ENCODE data around the gene TYW1. TPM values are rescaled to one million over a fixed set of nuclear protein-coding genes. Genes with fewer than 3 reads are reported as not detected.
A peak's percentile ranks its signal among the peaks of the same experiment; 100 is the strongest.
"Not testable (repeated sequence)": the region's sequence is repeated elsewhere in the genome, so short reads cannot be mapped to it uniquely, and the experiment has no call there.

The TYW1 gene
- total RNA-seq, 1 donor from 2014 or later, result 11.1 TPM

DNA sequence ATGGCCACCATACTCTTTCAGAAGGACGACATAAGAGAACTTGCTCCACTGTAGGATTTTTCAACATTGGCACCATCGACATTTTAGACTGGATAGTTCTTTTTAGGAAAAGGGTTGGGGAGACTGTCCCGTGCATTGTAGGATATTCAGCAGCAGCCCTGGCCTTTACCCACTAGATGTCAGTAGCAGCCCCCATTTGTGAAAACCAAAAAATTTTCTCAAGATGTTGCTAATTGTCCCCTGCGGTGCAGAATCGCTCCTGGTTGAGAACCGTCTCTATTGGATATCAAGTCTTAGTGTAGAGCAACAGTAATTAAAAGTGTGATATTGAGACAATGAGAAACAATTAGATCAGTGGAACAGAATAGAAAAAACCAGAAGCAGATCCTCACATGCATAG, 180.1 kb downstream of the TYW1 start:
- H3K27me3 ChIP-seq (ENCODE audit: low read depth); H3K9me3 ChIP-seq (replicated peaks); H3K4me3 ChIP-seq; DNase-seq; H3K36me3 ChIP-seq; intact Hi-C loops (cut with micrococcal nuclease); H3K4me1 ChIP-seq; H3K27ac ChIP-seq (replicated peaks): not testable (repeated sequence)
- TF ChIP-seq, protein P1, sequence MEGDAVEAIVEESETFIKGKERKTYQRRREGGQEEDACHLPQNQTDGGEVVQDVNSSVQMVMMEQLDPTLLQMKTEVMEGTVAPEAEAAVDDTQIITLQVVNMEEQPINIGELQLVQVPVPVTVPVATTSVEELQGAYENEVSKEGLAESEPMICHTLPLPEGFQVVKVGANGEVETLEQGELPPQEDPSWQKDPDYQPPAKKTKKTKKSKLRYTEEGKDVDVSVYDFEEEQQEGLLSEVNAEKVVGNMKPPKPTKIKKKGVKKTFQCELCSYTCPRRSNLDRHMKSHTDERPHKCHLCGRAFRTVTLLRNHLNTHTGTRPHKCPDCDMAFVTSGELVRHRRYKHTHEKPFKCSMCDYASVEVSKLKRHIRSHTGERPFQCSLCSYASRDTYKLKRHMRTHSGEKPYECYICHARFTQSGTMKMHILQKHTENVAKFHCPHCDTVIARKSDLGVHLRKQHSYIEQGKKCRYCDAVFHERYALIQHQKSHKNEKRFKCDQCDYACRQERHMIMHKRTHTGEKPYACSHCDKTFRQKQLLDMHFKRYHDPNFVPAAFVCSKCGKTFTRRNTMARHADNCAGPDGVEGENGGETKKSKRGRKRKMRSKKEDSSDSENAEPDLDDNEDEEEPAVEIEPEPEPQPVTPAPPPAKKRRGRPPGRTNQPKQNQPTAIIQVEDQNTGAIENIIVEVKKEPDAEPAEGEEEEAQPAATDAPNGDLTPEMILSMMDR (IDR thresholded peaks at IDR 0.05; ENCODE audit: borderline replicate concordance), result peak; percentile 46

- H3K36me3 ChIP-seq; H3K4me1 ChIP-seq; H3K9me3 ChIP-seq (replicated peaks); H3K27ac ChIP-seq (replicated peaks); H3K4me3 ChIP-seq; intact Hi-C loops (cut with micrococcal nuclease); H3K27me3 ChIP-seq (ENCODE audit: low read depth); DNase-seq: not testable (repeated sequence)
These were observed 182.5 kb downstream of the TYW1 start for GRCh38 chr7:67178915-67179688.

- H3K4me1 ChIP-seq; H3K4me3 ChIP-seq; H3K27me3 ChIP-seq (ENCODE audit: low read depth); H3K9me3 ChIP-seq (replicated peaks); intact Hi-C loops (cut with micrococcal nuclease); H3K36me3 ChIP-seq: not testable (repeated sequence)
- peak overlapping the region; percentile 38 for H3K27ac ChIP-seq (replicated peaks)
- DNase-seq, result peak; percentile 29
These were observed 186.5 kb downstream of the TYW1 start for GRCh38 chr7:67182956-67183750.

- DNase-seq; H3K4me3 ChIP-seq; H3K36me3 ChIP-seq; H3K9me3 ChIP-seq (replicated peaks); H3K4me1 ChIP-seq; H3K27me3 ChIP-seq (ENCODE audit: low read depth); intact Hi-C loops (cut with micrococcal nuclease): not testable (repeated sequence)
- H3K27ac ChIP-seq (replicated peaks), result peak overlapping the region; percentile 56
These were observed 188.5 kb downstream of the TYW1 start for GRCh38 chr7:67184912-67185659.

DNA sequence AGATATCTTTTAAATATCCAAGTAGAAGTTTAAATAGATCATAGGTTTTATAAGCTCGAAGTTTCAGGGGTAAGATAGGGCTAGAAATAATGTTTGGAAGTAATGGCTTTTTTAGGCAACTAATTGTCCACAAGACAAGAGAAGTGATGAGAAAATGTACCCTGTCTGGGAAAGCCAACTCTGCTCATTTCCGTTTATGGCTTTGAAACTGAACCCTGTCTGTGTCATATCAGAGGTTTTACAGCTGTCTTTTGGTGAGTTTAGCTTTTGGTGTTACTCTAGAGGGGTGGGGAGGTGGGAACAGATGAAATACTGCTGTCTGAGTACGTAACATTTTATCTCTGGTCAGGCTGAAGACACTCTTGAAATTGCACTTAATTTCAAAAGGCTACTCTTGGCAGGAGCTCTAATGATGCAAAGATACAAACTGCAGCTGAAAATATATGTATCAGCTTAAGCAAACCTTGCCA, 189.1 kb downstream of the TYW1 start:
- H3K27ac ChIP-seq (replicated peaks), result peak overlapping the region; percentile 56
- intact Hi-C loops (cut with micrococcal nuclease); H3K36me3 ChIP-seq; H3K4me3 ChIP-seq; DNase-seq; H3K27me3 ChIP-seq (ENCODE audit: low read depth); H3K4me1 ChIP-seq; H3K9me3 ChIP-seq (replicated peaks): not testable (repeated sequence)

- H3K27ac ChIP-seq (replicated peaks); H3K36me3 ChIP-seq; H3K4me1 ChIP-seq; intact Hi-C loops (cut with micrococcal nuclease); H3K4me3 ChIP-seq; H3K27me3 ChIP-seq (ENCODE audit: low read depth); DNase-seq; H3K9me3 ChIP-seq (replicated peaks): not testable (repeated sequence)
These were observed 192.5 kb downstream of the TYW1 start for GRCh38 chr7:67189160-67189559.

GRCh38 chr7:67189801-67190465, 193.3 kb downstream of the TYW1 start:
- H3K27me3 ChIP-seq (ENCODE audit: low read depth); DNase-seq; H3K27ac ChIP-seq (replicated peaks); intact Hi-C loops (cut with micrococcal nuclease); H3K4me1 ChIP-seq; H3K4me3 ChIP-seq; H3K36me3 ChIP-seq; H3K9me3 ChIP-seq (replicated peaks): not testable (repeated sequence)

GRCh38 chr7:67191002-67191720, 194.5 kb downstream of the TYW1 start:
- H3K4me3 ChIP-seq; H3K36me3 ChIP-seq; intact Hi-C loops (cut with micrococcal nuclease); H3K27ac ChIP-seq (replicated peaks); H3K9me3 ChIP-seq (replicated peaks); DNase-seq; H3K27me3 ChIP-seq (ENCODE audit: low read depth); H3K4me1 ChIP-seq: not testable (repeated sequence)

- H3K4me1 ChIP-seq; H3K9me3 ChIP-seq (replicated peaks); H3K4me3 ChIP-seq; intact Hi-C loops (cut with micrococcal nuclease); H3K27me3 ChIP-seq (ENCODE audit: low read depth); DNase-seq: not testable (repeated sequence)
- Histone ChIP-seq H3K36me3 (peaks cover 12% of the 10 kb centered on the region), H3K27ac (replicated peaks) (peak overlapping the region; percentile 30)
These were observed 195.6 kb downstream of the TYW1 start for GRCh38 chr7:67192123-67192702.

DNA sequence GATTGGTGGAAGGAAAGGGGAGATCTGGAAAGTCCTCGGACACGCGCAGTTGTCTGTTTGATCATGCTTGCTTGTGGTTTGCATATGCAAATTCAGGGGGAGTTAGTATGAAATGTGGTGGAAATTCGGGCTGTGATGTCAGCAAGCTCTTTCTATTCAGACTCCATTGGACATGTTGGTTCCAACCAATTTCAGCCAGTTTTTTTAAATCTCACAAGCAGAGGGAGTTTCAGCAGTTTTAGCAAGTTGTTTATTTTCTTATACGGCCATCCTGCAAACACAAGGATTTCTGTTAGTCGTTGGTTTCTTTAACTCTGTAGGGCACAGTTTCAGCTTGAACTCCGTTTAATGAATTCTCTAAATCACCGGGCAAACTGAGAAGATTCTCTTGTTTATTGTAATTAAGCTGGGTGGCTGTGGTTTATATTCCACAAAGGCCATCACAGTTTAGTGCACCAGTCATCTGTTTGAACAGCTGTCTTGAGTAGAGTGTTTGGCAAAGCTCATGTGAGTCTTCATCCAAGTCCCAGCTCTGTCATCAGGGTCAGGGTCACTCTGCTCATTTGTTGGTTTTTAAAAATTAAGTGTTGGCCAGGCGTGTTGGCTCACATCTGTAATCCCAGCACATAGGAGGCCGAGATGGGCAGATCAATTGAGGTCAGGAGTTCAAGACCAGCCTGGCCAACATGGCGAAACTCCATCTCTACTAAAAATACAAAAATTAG, 196.4 kb downstream of the TYW1 start:
- H3K27me3 ChIP-seq (ENCODE audit: low read depth); intact Hi-C loops (cut with micrococcal nuclease); H3K9me3 ChIP-seq (replicated peaks); H3K4me3 ChIP-seq; H3K4me1 ChIP-seq: not testable (repeated sequence)
- DNase-seq, result peak; percentile 23
- H3K27ac ChIP-seq (replicated peaks), result peak overlapping the region; percentile 30
- peaks cover 12% of the 10 kb centered on the region for H3K36me3 ChIP-seq

DNA sequence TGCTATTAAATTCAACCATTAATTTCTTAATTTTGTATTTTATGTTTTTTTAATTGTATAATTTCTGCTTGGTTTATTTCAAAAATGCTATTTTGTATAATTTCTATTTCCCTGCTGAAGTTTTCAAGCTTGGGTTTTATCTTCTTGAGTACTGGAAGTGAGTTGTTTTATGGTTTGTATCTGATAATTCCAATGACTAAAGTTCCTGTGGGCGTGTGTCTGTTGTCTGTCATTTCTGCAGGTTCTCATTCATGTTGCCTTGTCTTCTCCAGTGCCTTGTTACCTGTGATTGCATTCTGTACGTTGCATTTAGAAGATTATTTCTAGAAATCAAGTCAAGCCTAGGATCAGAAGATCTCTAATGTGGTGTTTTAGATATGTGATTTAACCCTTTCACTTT, 199.5 kb downstream of the TYW1 start:
- H3K4me1 ChIP-seq; H3K9me3 ChIP-seq (replicated peaks); H3K27ac ChIP-seq (replicated peaks); intact Hi-C loops (cut with micrococcal nuclease); H3K27me3 ChIP-seq (ENCODE audit: low read depth); DNase-seq; H3K4me3 ChIP-seq: not testable (repeated sequence)
- H3K36me3 ChIP-seq, result peaks cover 17% of the 10 kb centered on the region

Measured in left ventricle myocardium inferior (tissue), 1 donor.